Cortex of kidney (tissue), 1 donor: ENCODE data around the gene PAAF1.
"Not testable (repeated sequence)": the region's sequence is repeated elsewhere in the genome, so short reads cannot be mapped to it uniquely, and the experiment has no call there.

Experiments used
- DNase-seq: peaks from one replicate; lab custom pipeline; 2025; lab: John Stamatoyannopoulos, UW

Gene PAAF1

DNA sequence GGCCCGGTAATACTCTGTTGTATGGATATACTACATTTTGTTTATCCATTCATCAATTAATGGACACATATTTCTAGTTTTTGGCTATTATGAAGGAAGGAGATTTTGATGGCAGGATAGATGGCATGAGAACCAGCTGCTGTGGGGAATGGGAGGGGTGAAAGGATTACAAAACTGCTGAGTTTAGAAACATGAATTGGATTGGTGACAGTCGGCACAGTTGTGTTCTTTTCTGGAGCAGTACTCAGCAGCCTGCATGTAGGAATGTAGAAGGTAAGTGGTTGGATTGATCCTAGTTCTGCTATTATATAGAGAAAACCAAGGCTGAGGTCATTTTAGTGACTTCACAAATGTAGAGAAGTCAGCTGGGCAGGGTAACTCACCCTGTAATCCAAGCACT is 7.1 kb downstream of the PAAF1 start:
- no peak for DNase-seq

DNA sequence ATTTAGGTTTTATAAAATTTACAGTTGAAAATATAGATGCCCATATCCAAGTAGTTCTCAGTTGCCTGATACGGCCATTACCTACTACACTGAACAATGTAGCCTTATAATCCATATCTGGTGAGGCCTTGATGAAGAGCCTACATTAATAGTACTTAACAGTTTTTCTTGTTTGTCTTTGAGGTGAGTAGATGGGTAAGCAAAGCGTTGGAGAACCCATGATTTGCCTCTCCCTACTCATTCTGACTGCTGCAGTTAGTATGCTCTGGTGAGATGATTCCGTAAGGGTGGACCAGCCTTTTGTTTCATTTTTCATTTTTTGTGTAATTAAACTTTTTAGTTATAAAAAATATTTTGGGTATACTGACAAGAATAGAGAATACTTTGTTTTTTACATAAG is 11.4 kb downstream of the PAAF1 start:
- no peak for DNase-seq

DNA sequence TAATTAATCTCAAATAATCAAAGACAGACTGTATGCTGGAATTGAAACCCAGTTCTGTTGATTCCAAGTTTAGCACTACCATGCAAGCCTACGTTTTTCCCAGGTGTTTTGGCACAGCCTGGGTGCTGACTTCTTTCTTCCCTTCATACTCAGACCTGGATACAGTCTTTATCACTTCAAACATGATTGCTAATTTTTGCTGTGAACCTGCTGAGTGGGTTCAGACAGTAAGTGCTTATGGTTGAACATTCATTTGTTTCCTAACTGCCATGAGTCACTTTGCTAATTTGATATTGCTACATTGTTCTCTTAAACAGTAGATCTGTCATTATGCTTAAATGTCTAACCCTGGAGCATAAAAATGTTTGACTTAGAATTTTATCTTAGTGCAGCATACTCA is 12.2 kb downstream of the PAAF1 start:
- DNase-seq, result no peak

DNA sequence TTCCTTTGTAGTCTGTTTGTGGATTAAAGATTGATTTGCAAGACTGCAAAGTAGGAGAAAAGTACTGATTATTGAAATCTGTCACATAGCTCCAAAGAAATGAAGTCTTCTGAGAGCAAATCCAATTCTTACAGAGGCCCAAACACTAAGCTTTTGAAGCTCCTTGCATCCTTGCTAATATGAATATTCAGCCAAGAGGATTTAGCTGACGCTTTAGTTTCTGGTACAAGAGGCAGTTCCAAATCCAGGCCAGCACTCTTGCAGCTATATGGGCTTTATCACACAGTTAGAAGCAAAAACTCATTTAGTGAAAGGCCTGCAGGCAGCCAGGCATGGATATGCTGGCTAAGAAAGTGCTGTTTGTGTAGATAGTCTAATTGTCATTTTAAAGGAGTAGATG is 12.7 kb downstream of the PAAF1 start:
- no peak for DNase-seq

DNA sequence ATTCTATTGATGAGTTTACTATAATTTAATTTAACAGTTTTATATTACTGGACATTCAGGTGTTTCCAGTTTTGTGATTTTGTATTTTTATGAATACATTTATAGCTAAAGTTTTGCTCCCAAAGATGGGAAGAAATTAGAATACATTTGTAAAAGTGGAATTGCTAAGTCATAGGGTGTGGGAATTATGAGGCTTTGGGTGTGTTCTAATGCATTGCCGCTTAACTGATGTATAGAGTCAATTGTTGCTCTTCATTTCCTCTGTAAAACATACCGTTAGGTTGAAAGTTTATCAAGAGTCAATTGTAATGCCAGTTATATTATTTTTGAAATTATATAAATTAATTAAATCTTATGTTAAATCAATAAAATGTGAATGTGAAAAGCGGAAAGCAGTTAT is 16.2 kb downstream of the PAAF1 start:
- no peak for DNase-seq

- no peak for DNase-seq
Observed at GRCh38 chr11:73894725-73895335, 18.0 kb downstream of the PAAF1 start.

DNA sequence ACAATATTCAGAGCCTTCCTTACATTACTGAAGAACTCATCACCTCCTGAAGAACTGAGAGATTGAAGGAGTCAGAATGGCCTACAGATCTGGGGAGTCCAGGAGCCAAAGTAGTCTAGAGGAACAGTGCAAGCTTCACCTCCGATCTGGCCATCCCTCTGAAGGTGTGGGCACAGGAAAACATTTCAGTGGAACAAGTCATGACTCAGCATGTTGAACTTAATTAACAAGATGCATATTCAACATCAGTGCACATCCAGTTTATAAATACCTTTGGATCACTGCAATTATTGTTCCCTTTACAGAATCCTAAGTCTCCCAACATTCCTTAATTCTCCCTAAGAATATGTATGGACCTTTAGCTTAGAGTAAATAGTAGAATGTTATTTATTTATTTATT is 25.5 kb downstream of the PAAF1 start:
- no peak for DNase-seq

GRCh38 chr11:73907191-73907590 is 30.4 kb downstream of the PAAF1 start:
- no peak for DNase-seq

- no peak for DNase-seq
Observed at GRCh38 chr11:73912026-73912425, 35.2 kb downstream of the PAAF1 start.

DNA sequence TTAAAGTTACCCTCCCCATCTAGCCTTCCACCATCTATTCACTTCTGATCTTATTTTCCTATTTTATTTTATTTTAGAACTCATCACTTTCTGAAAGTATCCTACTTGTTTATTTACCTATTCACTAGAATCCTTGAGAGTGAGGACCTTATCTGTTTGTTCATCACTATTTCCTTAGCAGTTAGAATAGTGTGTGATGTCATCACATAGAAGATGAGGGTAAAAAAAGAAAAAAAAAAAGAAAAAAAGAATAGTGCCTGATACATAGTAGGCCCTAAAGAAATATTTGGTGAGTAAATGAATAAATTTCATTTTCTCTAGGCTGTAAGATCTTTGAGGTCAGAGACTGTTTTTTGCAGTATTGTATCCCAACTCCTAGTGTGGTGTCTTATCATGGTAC is 36.7 kb downstream of the PAAF1 start:
- DNase-seq, result no peak

GRCh38 chr11:73914284-73914683 is 37.5 kb downstream of the PAAF1 start:
- DNase-seq, result no peak

GRCh38 chr11:73916435-73916834 is 39.6 kb downstream of the PAAF1 start:
- DNase-seq, result no peak

- DNase-seq, result no peak
Observed at GRCh38 chr11:73921180-73921579, 44.4 kb downstream of the PAAF1 start.

- DNase-seq, result no peak
Observed at GRCh38 chr11:73929388-73929787, 52.6 kb downstream of the PAAF1 start.

GRCh38 chr11:73931039-73931645 is 54.3 kb downstream of the PAAF1 start:
- no peak for DNase-seq

GRCh38 chr11:73931951-73932350 is 55.2 kb downstream of the PAAF1 start:
- DNase-seq, result no peak

- DNase-seq, result no peak
Observed at GRCh38 chr11:73932781-73933180, 56.0 kb downstream of the PAAF1 start.

DNA sequence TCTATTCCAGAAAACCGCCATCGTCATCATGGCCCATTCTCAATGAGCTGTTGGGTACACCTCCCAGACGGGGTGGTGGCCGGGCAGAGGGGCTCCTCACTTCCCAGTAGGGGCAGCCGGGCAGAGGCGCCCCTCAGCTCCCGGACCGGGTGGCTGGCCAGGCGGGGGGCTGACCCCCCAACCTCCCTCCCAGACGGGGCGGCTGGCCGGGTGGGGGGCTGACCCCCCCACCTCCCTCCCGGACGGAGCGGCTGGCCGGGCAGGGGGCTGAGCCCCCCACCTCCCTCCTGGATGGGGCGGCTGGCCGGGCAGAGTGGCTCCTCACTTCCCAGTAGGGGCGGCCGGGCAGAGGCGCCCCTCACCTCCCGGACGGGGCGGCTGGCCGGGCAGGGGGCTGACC is 59.2 kb downstream of the PAAF1 start:
- DNase-seq, result not testable (repeated sequence)

DNA sequence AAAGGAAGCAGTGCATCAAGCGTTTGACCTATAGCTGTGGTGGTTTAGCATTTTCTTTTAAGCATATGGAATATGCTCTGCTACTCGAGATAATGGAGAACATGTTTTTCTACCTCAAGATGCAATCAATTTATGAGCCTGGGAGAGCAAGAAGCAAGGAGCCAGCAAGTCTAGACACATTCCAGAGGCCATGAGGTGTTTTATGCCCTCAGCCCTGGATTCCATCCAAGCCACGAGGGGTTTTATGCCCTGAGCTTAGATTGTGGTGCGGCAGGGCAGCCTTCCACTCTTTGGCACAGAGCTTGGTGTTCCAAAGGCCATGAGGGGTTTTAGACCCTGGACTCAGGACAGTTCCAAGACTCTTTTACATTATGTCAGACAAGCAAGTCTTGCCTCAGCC is 62.3 kb downstream of the PAAF1 start:
- no peak for DNase-seq

GRCh38 chr11:73940801-73941570 is 64.2 kb downstream of the PAAF1 start:
- DNase-seq, result no peak

DNA sequence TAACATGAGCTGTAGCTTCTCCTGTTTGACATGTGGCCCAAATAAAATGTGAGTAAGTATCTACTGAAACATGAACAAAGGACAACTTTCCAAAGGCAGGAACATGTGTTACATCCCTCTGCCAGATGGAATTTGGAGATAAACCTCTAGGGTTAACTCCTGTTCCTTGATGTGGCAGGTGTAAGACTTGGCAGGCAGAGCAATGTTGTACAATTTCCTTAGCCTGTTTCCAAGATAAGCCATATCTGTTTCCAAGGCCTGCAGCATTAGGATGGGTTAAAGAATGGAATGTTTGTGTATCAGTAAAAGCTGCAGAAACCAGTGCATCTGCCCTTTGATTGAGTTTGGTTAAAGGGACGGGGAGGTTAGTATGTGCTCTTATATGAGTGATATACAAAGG is 65.2 kb downstream of the PAAF1 start:
- DNase-seq, result no peak

DNA sequence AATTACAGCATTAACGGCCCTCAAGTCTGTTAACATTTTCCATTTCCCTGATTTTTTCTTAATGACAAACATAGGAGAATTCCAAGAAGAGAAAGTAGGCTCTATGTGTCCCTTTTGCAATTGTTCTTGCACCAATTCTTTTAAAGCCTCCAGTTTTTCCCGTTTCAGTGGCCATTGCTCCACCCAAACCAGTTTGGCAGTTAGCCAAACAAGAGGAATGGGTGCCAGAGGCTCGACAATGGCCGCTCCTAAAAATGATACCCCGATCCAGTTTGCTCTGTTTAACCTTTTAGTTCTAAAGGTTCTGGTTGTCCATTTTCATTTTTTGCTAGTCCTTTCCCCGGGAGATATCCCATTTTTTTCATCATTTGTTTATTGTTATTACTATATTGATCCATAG is 67.3 kb downstream of the PAAF1 start:
- DNase-seq, result no peak

- DNase-seq, result no peak
Observed at GRCh38 chr11:73944901-73945300, 68.1 kb downstream of the PAAF1 start.

DNA sequence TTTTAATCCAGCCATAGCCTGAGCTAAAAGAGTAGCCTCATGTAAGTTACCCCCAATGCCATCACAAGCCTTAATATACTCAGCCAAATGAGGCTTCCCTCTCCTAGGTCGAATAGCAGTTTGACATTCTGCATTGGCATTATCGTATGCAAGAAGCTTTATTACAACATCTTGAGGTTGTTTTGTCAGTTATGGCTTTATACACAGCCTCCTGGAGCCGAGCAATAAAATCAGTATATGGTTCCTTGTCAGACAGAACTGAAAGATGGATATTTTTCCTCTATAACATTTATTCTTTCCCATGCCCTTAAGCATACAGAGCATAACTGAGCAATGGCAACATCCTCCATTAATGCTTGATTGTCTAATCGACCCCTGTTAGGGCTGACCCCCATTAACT is 68.6 kb downstream of the PAAF1 start:
- no peak for DNase-seq
